ENCODE data around the gene SHE.
"Not testable (repeated sequence)": the region's sequence is repeated elsewhere in the genome, so short reads cannot be mapped to it uniquely, and the experiment has no call there.

SHE gene

GRCh38 chr1:154496383-154496782 is 5.8 kb downstream of the SHE start:
- H3K36me3 Mint-ChIP-seq (ENCODE audit: low read depth), result no peaks in the 10 kb centered on the region
- H3K4me1 Mint-ChIP-seq (ENCODE audit: low read depth), result peaks cover 28% of the 10 kb centered on the region
- H3K27me3 Mint-ChIP-seq (ENCODE audit: low read depth), result peaks cover 52% of the 10 kb centered on the region
- no peak overlapping the region for H3K27ac Mint-ChIP-seq
- no peak overlapping the region for H3K4me3 Mint-ChIP-seq
- H3K9me3 Mint-ChIP-seq, result no peaks in the 10 kb centered on the region

- Mint-ChIP-seq H3K36me3 (ENCODE audit: low read depth) (no peaks in the 10 kb centered on the region), H3K4me3 (no peak overlapping the region), H3K4me1 (ENCODE audit: low read depth) (peaks cover 25% of the 10 kb centered on the region), H3K27ac (no peak overlapping the region), H3K27me3 (ENCODE audit: low read depth) (peaks cover 47% of the 10 kb centered on the region), H3K9me3 (no peaks in the 10 kb centered on the region)
These were observed 6.5 kb downstream of the SHE start for GRCh38 chr1:154495496-154496273.

- H3K4me3 Mint-ChIP-seq, result no peak overlapping the region
- peaks cover 24% of the 10 kb centered on the region for H3K27me3 Mint-ChIP-seq (ENCODE audit: low read depth)
- H3K27ac Mint-ChIP-seq, result no peak overlapping the region
- no peaks in the 10 kb centered on the region for H3K9me3 Mint-ChIP-seq
- peaks cover 25% of the 10 kb centered on the region for H3K4me1 Mint-ChIP-seq (ENCODE audit: low read depth)
- H3K36me3 Mint-ChIP-seq (ENCODE audit: low read depth), result no peaks in the 10 kb centered on the region
These were observed 8.9 kb downstream of the SHE start for GRCh38 chr1:154493276-154493675.

- H3K27me3 Mint-ChIP-seq (ENCODE audit: low read depth), result peaks cover 25% of the 10 kb centered on the region
- H3K4me1 Mint-ChIP-seq (ENCODE audit: low read depth), result peaks cover 24% of the 10 kb centered on the region
- no peak overlapping the region for H3K27ac Mint-ChIP-seq
- H3K4me3 Mint-ChIP-seq, result no peak overlapping the region
- no peaks in the 10 kb centered on the region for H3K36me3 Mint-ChIP-seq (ENCODE audit: low read depth)
- no peaks in the 10 kb centered on the region for H3K9me3 Mint-ChIP-seq
These were observed 10.1 kb downstream of the SHE start for GRCh38 chr1:154492115-154492514.

GRCh38 chr1:154490317-154490716 is 11.9 kb downstream of the SHE start:
- Mint-ChIP-seq H3K4me3 (no peak overlapping the region), H3K4me1 (ENCODE audit: low read depth) (peaks cover 14% of the 10 kb centered on the region), H3K36me3 (ENCODE audit: low read depth) (no peaks in the 10 kb centered on the region), H3K27me3 (ENCODE audit: low read depth) (peaks cover 22% of the 10 kb centered on the region), H3K9me3 (no peaks in the 10 kb centered on the region), H3K27ac (no peak overlapping the region)

- no peaks in the 10 kb centered on the region for H3K9me3 Mint-ChIP-seq
- peaks cover 14% of the 10 kb centered on the region for H3K4me1 Mint-ChIP-seq (ENCODE audit: low read depth)
- no peaks in the 10 kb centered on the region for H3K36me3 Mint-ChIP-seq (ENCODE audit: low read depth)
- peaks cover 22% of the 10 kb centered on the region for H3K27me3 Mint-ChIP-seq (ENCODE audit: low read depth)
- H3K27ac Mint-ChIP-seq, result no peak overlapping the region
- H3K4me3 Mint-ChIP-seq, result no peak overlapping the region
These were observed 12.4 kb downstream of the SHE start for GRCh38 chr1:154489695-154490274.

GRCh38 chr1:154488922-154489321 is 13.3 kb downstream of the SHE start:
- Mint-ChIP-seq H3K4me1 (ENCODE audit: low read depth) (peaks cover 13% of the 10 kb centered on the region), H3K4me3 (no peak overlapping the region), H3K36me3 (ENCODE audit: low read depth) (no peaks in the 10 kb centered on the region), H3K27me3 (ENCODE audit: low read depth) (peaks cover 22% of the 10 kb centered on the region), H3K27ac (no peak overlapping the region), H3K9me3 (no peaks in the 10 kb centered on the region)

GRCh38 chr1:154486756-154487155 is 15.5 kb downstream of the SHE start:
- H3K27me3 Mint-ChIP-seq (ENCODE audit: low read depth), result peaks cover 23% of the 10 kb centered on the region
- not testable (repeated sequence) for H3K36me3 Mint-ChIP-seq (ENCODE audit: low read depth); H3K27ac Mint-ChIP-seq; H3K4me3 Mint-ChIP-seq; H3K4me1 Mint-ChIP-seq (ENCODE audit: low read depth); H3K9me3 Mint-ChIP-seq

- H3K27ac Mint-ChIP-seq, result no peak overlapping the region
- no peaks in the 10 kb centered on the region for H3K4me1 Mint-ChIP-seq (ENCODE audit: low read depth)
- H3K27me3 Mint-ChIP-seq (ENCODE audit: low read depth), result peaks cover 17% of the 10 kb centered on the region
- H3K9me3 Mint-ChIP-seq, result no peaks in the 10 kb centered on the region
- no peak overlapping the region for H3K4me3 Mint-ChIP-seq
- no peaks in the 10 kb centered on the region for H3K36me3 Mint-ChIP-seq (ENCODE audit: low read depth)
These were observed 16.2 kb downstream of the SHE start for GRCh38 chr1:154485910-154486496.

GRCh38 chr1:154485106-154485505 is 17.1 kb downstream of the SHE start:
- Mint-ChIP-seq H3K9me3 (no peaks in the 10 kb centered on the region), H3K27me3 (ENCODE audit: low read depth) (peaks cover 17% of the 10 kb centered on the region), H3K36me3 (ENCODE audit: low read depth) (no peaks in the 10 kb centered on the region), H3K4me1 (ENCODE audit: low read depth) (no peaks in the 10 kb centered on the region), H3K4me3 (no peak overlapping the region), H3K27ac (no peak overlapping the region)

GRCh38 chr1:154483941-154484803 is 18.0 kb downstream of the SHE start:
- H3K4me1 Mint-ChIP-seq (ENCODE audit: low read depth), result peaks cover 3% of the 10 kb centered on the region
- peaks cover 17% of the 10 kb centered on the region for H3K27me3 Mint-ChIP-seq (ENCODE audit: low read depth)
- H3K36me3 Mint-ChIP-seq (ENCODE audit: low read depth), result no peaks in the 10 kb centered on the region
- H3K27ac Mint-ChIP-seq, result no peak overlapping the region
- no peaks in the 10 kb centered on the region for H3K9me3 Mint-ChIP-seq
- no peak overlapping the region for H3K4me3 Mint-ChIP-seq

GRCh38 chr1:154481053-154481452 is 21.2 kb downstream of the SHE start:
- H3K27ac Mint-ChIP-seq, result no peak overlapping the region
- peaks cover 10% of the 10 kb centered on the region for H3K27me3 Mint-ChIP-seq (ENCODE audit: low read depth)
- peaks cover 7% of the 10 kb centered on the region for H3K4me1 Mint-ChIP-seq (ENCODE audit: low read depth)
- no peaks in the 10 kb centered on the region for H3K9me3 Mint-ChIP-seq
- H3K4me3 Mint-ChIP-seq, result no peak overlapping the region
- H3K36me3 Mint-ChIP-seq (ENCODE audit: low read depth), result no peaks in the 10 kb centered on the region

- no peak overlapping the region for H3K27ac Mint-ChIP-seq
- H3K36me3 Mint-ChIP-seq (ENCODE audit: low read depth), result no peaks in the 10 kb centered on the region
- no peak overlapping the region for H3K4me3 Mint-ChIP-seq
- H3K9me3 Mint-ChIP-seq, result no peaks in the 10 kb centered on the region
- H3K4me1 Mint-ChIP-seq (ENCODE audit: low read depth), result peaks cover 7% of the 10 kb centered on the region
- H3K27me3 Mint-ChIP-seq (ENCODE audit: low read depth), result peaks cover 6% of the 10 kb centered on the region
These were observed 22.3 kb downstream of the SHE start for GRCh38 chr1:154479764-154480421.

- Mint-ChIP-seq H3K9me3 (no peaks in the 10 kb centered on the region), H3K4me3 (no peak overlapping the region), H3K4me1 (ENCODE audit: low read depth) (peaks cover 8% of the 10 kb centered on the region), H3K27ac (no peak overlapping the region), H3K36me3 (ENCODE audit: low read depth) (no peaks in the 10 kb centered on the region), H3K27me3 (ENCODE audit: low read depth) (peaks cover 6% of the 10 kb centered on the region)
These were observed 23.6 kb downstream of the SHE start for GRCh38 chr1:154478639-154479038.
